GM21737 (cell line): ENCODE measurements around the gene CCDC102A.
"Not testable (repeated sequence)": the region's sequence is repeated elsewhere in the genome, so short reads cannot be mapped to it uniquely, and the experiment has no call there.

Source experiments
- ATAC-seq: cut with Tn5 transposase; IDR thresholded peaks from one replicate; pipeline ENCODE4 v1.9.1; 2021; ENCODE audit warnings: mild to moderate bottlenecking, moderate library complexity; ENCODE audit not compliant: unreplicated experiment

Gene CCDC102A

DNA sequence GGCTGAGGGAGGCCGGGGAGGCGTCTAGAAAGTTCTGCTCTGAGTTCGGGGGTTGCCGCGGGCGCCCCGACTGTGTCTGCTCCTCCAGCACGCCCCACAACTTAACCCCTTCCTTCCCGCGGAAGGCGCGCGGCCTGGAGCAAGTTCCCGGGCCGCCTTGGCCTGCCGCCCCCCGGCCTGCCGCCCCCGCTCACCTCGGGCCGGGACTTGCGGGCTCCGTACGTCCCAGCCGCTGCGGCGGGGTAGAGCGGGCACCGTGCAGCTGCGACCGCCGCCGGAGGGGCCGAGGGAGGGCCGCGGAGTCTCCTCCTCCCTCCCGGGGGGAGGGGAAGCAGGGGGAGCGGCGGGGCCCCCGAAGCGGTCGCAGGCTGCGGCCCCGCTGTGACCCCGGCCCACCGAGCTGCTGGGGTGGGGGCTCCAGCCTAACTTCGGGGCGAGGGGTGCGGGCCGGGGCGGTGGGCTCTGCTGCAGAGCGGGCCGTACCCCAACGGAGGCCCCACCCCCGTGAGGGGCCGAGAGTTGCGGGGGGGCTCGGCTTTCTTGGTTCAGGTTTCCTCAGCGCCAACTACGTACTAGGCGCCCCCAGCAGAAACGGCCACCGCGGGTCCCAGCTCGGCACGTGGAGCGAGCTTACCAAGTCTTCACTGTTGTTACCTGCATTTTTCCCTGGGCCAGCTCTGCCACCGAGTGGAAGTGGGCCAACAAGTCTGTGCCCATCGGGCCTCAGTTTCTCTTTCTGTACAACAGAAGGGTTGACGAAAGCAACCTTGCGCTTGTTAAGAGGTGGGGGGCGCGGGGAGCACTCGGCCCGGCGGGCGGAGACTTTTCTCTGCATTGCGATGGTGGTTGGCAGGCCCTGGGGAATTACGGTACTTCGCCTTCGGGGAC, at the start of gene CCDC102A:
Gene CCDC102A (minus strand): TSS at position 266 of the 888 bp plus-strand sequence. CDS start 7,394 bp downstream, outside the sequence.
- peak; percentile 7 for ATAC-seq

- no peak for ATAC-seq
These were observed 48.8 kb upstream of the CCDC102A start for GRCh38 chr16:57585051-57585687.

- ATAC-seq: no peak
These were observed 42.9 kb upstream of the CCDC102A start for GRCh38 chr16:57579361-57579665.

DNA sequence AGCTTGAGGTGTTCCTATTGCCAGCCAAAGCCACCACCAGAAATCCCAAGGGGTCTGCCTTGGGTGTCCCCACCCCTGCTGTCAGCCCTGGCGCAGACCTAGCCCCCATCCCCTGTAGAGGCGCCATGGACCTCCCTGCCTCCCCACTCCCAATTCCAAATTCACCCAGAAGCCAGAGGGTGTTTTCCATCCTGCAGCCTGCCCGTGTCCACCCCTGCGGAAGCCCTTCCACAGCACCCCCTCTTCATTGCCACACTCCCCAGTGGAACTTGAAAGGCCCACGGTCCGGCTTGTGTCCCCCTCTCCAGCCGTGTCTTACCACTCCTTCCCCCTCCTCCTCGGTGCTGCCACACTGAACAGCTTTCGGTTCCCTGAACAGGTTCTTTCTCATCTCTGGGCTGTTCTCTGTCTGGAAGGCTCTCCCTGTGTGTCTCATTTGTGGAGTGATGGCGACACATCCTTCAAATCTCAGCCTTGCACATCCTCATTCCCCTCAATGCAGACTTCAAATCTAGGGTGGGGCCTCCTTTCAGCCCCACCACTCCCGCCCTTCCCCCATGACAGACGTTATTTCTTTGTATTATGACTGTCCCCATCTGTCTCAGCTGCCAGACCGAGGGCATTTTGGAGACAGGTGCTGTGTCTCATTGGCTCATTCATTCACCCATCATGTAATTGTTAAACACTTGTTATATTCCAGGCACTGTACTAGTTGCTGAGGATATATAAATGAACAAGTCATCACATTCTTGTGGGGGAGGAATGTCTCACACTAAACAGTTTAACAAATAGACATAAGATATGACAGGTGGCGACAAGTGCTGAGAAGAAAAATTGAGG, 42.4 kb upstream of the CCDC102A start:
- no peak for ATAC-seq

- no peak for ATAC-seq
These were observed 41.4 kb upstream of the CCDC102A start for GRCh38 chr16:57577691-57578224.

DNA sequence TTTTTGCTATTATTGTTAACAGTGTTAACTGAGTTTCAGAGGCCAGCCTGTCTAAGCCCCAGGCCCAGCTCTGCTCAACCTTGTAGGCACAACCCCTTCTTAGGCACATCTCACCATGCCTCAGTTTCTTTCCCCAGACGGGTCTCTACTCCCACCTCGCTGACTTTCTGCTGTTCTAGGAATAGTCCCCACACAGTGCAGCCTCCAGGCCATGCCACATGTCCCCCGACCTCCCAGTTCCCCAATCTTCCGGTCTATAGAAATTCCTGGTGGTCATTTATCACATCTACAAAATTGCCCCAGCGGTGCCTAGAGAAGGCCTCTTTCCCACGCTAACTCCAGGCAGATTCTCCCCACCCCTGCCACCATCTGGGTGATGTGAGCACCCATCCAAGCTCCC, 40.8 kb upstream of the CCDC102A start:
- no peak for ATAC-seq

DNA sequence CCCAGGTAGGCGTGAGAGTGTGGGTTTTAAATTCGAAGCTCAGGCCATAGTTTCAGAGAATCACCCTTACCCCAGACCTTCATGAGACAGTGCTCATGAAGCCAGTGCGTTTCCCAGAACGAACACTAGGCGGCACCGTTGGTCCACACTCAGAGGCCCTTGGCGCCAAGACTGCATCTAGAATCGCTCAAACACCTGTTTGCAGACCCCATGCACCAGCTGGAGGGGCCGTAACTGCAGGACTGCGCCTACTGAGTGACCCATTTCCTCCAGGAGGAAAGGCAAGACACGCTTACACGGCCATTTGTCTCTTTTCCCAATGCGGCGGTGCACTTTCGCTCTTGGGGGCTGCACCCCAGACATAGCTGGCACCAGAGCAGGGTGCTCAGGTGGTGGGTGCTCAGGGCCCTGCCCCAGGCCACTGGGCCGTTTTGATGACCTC, 40.1 kb upstream of the CCDC102A start:
- ATAC-seq: no peak

DNA sequence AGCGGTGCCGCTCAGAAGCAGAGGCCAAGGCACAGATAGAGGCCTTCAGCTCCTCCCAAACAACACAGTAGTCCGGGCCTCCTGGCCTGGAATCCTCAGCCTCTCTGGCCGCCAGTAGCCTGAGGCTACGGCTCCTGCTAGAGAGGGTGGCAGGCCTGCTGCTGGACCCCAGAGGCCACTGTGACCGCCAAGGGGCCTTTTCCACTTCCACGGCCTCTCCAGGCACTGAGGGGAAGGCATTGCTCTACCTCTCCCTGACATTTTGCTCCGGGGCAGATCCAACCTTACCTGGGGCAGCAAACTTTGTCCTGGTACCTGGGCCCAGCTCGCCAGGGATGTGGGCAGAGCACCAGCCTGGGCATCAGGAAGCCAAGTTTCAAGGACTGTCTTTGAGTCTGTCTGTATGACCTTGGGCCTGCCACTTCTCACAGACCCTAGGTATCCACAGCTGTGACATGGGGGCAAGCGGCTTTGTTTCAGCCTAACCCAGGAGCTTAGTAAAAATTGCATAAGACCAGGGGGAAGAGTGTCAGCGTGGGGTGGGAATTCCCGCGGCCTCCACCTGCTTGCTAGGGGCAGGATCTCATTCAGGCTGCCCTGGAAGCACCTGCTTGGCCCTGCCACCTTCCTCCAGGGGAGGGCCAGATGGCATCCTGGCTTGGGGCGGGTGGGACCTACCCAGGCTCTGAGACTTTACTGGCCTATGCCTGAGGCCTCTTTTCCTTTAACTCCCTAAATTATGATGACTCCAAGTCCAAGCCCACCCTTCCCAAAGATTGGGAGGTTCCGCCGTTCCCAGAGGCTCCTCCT, 39.3 kb upstream of the CCDC102A start:
- no peak for ATAC-seq

- no peak for ATAC-seq
These were observed 38.5 kb upstream of the CCDC102A start for GRCh38 chr16:57574646-57575467.

DNA sequence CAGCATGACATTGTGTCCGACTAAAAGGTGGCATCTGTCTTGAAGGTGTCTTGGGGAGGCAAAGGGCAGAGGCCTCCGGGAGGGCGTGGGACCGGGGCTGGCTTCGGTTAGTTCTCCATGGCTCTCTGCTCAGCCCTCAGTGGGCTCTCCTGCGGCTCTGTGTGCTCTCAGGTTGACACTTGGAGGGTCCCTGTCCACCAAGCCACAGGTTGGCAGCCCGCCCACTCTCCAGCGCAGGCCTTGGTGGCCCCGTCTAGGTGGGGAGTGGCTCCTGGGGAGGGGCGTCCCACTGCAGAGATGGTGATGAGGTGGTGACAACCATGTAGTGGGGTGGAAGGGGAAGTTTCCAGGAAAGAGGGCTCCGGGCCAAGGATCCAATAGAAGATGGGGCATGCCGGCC, 37.7 kb upstream of the CCDC102A start:
- ATAC-seq: no peak

DNA sequence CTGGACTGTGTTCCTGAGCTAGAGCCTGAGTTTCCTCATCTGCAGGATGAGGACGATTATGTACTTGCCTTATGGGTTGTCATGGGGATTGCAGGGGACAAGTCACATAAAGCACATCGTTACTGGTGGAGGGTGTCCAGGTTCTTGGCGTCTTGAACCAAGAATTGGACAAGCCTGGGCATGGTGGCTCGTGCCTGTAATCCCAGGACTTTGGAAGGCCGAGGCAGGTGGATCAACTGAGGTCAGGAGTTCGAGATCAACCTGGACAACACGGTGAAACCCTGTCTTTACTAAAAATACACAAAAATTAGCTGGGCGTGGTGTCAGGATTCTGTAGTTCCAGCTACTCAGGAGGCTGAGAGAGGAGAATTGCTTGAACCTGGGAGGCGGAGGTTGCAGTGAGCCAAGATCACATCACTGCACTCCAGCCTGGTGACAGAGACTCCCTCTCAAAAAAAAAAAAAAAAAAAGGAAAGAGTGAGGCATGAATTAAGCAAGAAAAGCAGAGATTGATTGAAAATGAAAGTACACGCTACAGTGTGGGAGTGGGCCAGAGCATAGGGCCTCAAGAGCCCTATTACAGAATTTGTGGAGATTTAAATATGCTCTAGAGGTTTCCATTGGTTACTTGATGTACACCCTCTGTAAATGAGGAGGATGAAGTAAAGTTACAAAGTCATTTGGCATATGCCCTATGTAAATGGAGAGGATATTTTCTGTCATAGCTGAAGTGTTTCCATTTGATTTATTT, 36.8 kb upstream of the CCDC102A start:
- ATAC-seq: no peak

DNA sequence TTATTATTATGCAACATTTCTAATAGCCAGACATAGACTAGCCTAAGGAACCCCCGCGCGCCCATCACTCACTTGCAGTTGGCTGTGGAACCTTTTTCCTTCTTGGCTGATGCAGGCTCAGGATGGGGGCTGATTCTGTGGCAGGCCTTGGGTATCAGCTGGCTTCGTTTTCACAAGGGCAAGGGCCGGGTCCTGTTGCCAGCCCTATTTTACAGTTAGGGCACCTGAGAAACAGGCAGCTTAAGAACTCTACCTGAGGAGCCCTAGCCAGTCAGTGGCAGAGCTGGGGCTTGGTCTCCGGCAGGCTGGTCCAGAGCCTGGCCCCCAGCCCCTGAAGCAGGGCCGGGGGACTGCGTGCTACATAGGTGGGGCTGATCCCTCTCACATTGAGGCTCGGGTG, 34.7 kb upstream of the CCDC102A start:
- ATAC-seq: no peak

DNA sequence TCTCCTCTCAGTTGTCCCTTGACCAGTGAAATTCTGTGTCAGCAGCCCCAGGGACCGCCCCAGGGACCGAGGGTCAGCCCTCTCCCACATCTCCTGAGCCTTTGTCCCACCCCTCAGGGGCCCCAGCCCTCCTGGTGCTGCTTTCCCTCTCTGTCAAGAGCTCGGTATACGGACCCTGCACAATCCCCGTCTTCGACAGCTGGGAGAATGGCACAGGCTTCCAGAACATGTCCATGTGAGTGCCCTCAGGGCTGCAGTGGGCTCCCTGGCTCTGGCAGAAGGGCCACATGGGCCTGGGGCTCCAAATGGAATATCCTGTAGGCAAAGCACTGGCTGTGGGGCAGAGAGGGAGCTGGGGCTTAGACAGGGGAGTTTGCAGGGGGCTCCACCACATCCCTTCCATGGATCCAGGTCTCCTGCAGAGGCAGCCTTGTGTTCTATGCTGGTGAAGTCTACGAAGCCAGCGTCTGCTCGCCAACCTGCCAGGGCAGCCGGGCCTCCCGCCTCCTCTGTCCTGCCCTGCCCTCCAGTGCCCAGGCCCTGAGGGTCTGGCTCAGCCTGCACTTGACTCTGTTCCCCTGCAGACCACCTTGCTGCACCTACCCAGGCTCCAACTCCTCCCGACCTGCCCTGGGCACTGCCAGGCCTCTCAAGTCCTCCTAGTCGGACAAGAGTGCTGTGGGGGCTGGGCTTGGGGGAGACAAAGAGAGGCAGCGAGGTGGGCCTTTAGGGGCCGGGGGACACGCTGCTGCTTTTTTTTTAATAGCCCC, 34.1 kb upstream of the CCDC102A start:
- ATAC-seq: no peak

DNA sequence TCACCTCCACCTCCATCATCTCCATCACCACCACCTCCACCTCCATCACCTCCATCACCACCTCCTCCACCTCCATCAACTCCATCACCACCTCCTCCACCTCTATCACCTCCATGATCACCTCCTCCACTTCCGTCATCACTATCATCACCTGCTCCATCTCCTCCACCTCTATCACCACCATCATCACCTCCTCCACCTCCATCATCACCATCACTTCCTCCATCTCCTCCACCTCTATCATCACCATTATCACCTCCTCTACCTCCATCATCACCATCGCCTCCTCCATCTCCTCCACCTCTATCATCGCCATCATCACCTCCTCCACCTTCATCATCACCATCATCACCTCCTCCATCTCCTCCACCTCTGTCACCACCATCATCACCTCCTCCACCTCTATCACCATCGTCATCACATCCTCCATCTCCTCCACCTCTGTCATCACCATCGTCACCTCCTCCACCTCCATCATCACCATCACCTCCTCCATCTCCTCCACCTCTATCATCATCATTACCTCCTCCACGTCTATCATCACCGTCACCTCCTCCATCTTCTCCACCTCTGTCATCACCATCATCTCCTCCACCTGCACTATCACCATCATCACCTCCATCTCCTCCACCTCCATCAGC, 33.1 kb upstream of the CCDC102A start:
- ATAC-seq: no peak

- not testable (repeated sequence) for ATAC-seq
These were observed 32.4 kb upstream of the CCDC102A start for GRCh38 chr16:57568772-57569171.

DNA sequence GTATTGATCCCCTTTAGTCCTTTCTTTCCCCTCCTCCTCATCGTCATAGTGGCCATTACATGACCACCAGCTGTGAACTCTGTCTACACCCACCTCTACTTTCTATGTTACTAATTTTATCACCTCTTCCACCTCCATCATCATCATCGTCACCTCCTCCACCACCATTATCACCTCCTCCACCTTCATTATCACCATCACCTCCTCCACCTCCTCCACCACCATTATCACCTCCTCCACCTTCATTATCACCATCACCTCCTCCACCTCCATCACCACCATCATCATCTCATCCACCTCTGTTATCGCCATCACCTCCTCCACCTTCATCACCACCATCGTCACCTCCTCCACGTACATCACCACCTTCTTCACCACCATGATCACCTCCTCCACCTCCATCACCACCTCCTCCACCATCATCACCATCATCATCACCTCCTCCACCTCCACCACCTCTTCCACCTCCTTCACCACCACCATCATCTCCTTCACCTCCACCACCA, 31.9 kb upstream of the CCDC102A start:
- ATAC-seq: no peak

DNA sequence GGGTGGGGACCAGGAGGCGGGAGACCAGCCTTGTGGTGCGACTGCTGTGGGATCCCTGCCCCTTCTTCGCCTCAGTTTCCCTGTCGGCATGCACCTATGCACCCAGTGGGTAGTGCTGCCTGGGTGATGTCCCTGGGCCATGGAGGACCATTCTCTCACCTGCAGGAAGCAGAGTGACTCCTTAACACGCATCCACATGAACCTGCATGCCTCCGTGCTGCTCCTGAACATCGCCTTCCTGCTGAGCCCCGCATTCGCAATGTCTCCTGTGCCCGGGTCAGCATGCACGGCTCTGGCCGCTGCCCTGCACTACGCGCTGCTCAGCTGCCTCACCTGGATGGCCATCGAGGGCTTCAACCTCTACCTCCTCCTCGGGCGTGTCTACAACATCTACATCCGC, 31.3 kb upstream of the CCDC102A start:
- ATAC-seq: no peak
